MV-4-11 (cell line): ENCODE data around the gene DDX53.

Experiments
- DNase-seq: peaks from one replicate; lab custom pipeline; 2025; lab: John Stamatoyannopoulos, UW

The DDX53 gene

GRCh38 chrX:23048806-23049573, 49.2 kb downstream of the DDX53 start:
- DNase-seq, result peak; percentile 0

DNA sequence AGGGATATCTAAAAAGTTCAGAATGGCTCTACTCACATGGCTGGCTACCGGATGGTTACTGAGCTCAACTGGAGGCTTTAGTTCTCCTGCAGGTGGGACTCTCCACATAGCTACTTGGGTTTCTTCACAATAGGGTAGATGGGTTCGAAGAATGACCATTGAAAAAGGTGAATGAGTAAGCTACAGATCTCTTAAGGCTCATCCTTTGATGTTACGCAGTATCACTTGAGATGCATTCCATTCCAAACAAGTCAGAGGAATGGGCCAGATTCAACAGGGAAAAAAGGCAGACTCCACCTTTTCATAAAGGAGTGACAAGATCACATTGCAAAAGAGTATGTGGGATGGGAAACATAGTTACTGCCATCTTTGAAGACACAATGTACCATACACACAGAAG, 52.6 kb downstream of the DDX53 start:
- no peak for DNase-seq
